K562 (cell line): ENCODE results near the gene APP. TPM values are rescaled to one million over a fixed set of nuclear protein-coding genes. Genes with fewer than 3 reads are reported as not detected.

Experiments
- ATAC-seq: fragments of 200-7000 bp; cut with Tn5 transposase; 3 replicates; pipeline ENCODE4 v1.9.1; 2020; ENCODE audit warnings: moderate library complexity
- BruUV-seq: library from RNA; stranded (reverse); fragments of 400-500 nt; replicated peaks from 2 replicates; lab custom pipeline; 2021; lab: Mats Ljungman, UMichigan
- CTCF ChIA-PET: fragments of 300-600 bp; formaldehyde crosslinking; extraction: SDS; loops from one replicate; lab custom pipeline; 2021; ENCODE audit warnings: low intra/inter-chr PET ratio; lab: Yijun Ruan, JAX
- POLR2A ChIA-PET: fragments of 300-600, 350-650 bp; sonication (Branson Sonifier 250); formaldehyde crosslinking; extraction: SDS; loops from one replicate; lab custom pipeline; 2021; ENCODE audit warnings: antibody characterized with exemption, inconsistent platforms; lab: Yijun Ruan, JAX
- DNase-seq, 4 experiments: peaks; one replicate each; pipeline versions ENCODE4 v3.0.0 to v3.0.0-alpha.2; 2011 to 2018; ENCODE audit warnings: low spot score in 3 of 4, mixed read lengths in 3 of 4; ENCODE audit errors: extremely low read depth in 1 of 4
- FAIRE-seq: peaks from 2 replicates; lab custom pipeline; 2011; peaks lifted over from hg19 to GRCh38; lab: Jason Lieb, UNC
- H2AFZ ChIP-seq: 2 replicates; pipeline ENCODE4 v1.6.0; 2011; ENCODE audit warnings: low read depth, low read length, control low read depth, inconsistent platforms
- H3K27ac ChIP-seq: fragments of 200-600 bp; 3 replicates; pipeline ENCODE4 v1.8.0; 2011; ENCODE audit warnings: low read depth, mild to moderate bottlenecking, control low read depth, inconsistent platforms, low read length, moderate library complexity, mixed read lengths; ENCODE audit errors: extremely low read depth
- H3K27me3 ChIP-seq, 2 experiments: fragments of 300-600 bp in 1 of 2; 2 replicates in 1 of 2; 3 replicates in 1 of 2; pipeline versions ENCODE4 v1.6.0 to v1.8.0; 2011; ENCODE audit warnings: inconsistent platforms in 2 of 2, low read length in 2 of 2, mild to moderate bottlenecking in 1 of 2, mixed read lengths in 1 of 2, moderate library complexity in 1 of 2; ENCODE audit not compliant: control insufficient read depth in 2 of 2, insufficient read depth in 2 of 2
- H3K36me3 ChIP-seq: fragments of 300-600 bp; 3 replicates; pipeline ENCODE4 v1.8.0; 2011; ENCODE audit warnings: mild to moderate bottlenecking, low read length, inconsistent platforms; ENCODE audit not compliant: control insufficient read depth, insufficient read depth
- H3K4me1 ChIP-seq, 2 experiments: fragments of 200-600 bp in 1 of 2; replicated peaks in 1 of 2; 2 replicates in 1 of 2; 3 replicates in 1 of 2; pipeline versions ENCODE4 v1.5.1 to v1.8.0; 2011; ENCODE audit warnings: inconsistent platforms in 2 of 2, low read length in 2 of 2, mild to moderate bottlenecking in 1 of 2, mixed read lengths in 1 of 2, moderate library complexity in 1 of 2; ENCODE audit not compliant: control insufficient read depth in 2 of 2, insufficient read depth in 2 of 2
- H3K4me2 ChIP-seq: 2 replicates; pipeline ENCODE4 v1.6.1; 2011; ENCODE audit warnings: low read length, control low read depth, inconsistent platforms, mixed read lengths; ENCODE audit not compliant: insufficient read depth
- H3K4me3 ChIP-seq: fragments of 200-600 bp; sonication (generic), shearing (Covaris generic); 2 replicates; pipeline ENCODE4 v1.5.1; 2016; ENCODE audit warnings: control low read depth, inconsistent platforms
- H3K79me2 ChIP-seq: fragments of 200-600 bp; 3 replicates; pipeline ENCODE4 v1.8.0; 2011; ENCODE audit warnings: low read length, inconsistent platforms; ENCODE audit not compliant: control insufficient read depth, insufficient read depth
- H3K9ac ChIP-seq, 2 experiments: 2 replicates each; pipeline versions ENCODE4 v1.6.0 to v1.6.1; 2011; ENCODE audit warnings: low read depth in 2 of 2, low read length in 2 of 2, control low read depth in 1 of 2, inconsistent platforms in 1 of 2, mild to moderate bottlenecking in 1 of 2, mixed read lengths in 1 of 2; ENCODE audit not compliant: insufficient read depth in 1 of 2
- H3K9me1 ChIP-seq: one replicate; pipeline ENCODE4 v1.6.0; 2011; ENCODE audit warnings: inconsistent platforms, mild to moderate bottlenecking, low read length, moderate library complexity; ENCODE audit not compliant: control insufficient read depth, insufficient read depth
- H3K9me3 ChIP-seq: replicated peaks from 2 replicates; pipeline ENCODE4 v1.5.1; 2011; ENCODE audit warnings: low read depth, low read length, inconsistent platforms; ENCODE audit not compliant: control insufficient read depth, insufficient read depth
- H4K20me1 ChIP-seq: replicated peaks from 2 replicates; pipeline ENCODE4 v1.6.1; 2011; ENCODE audit warnings: low read length, inconsistent platforms, mixed read lengths; ENCODE audit not compliant: control insufficient read depth, insufficient read depth
- KDM2B ChIP-seq: fragments of 250-450 bp; sonication (Bioruptor Pico); IDR thresholded peaks from 2 replicates; pipeline ENCODE4 v1.8.0; 2021; ENCODE audit warnings: mild to moderate bottlenecking, moderate library complexity
- ZNF263 ChIP-seq: sonication (generic); formaldehyde crosslinking; IDR thresholded peaks from 2 replicates; pipeline ENCODE4 v1.8.0; 2022; ENCODE audit warnings: mild to moderate bottlenecking, missing genetic modification reagents, borderline replicate concordance
- ZNF347 ChIP-seq: fragments of 450-650 bp; formaldehyde crosslinking; IDR thresholded peaks from 2 replicates; pipeline ENCODE4 v1.4.0; 2020; ENCODE audit warnings: low read depth, mild to moderate bottlenecking, moderate library complexity
- WGBS: fragments of 100-300 bp; shearing (Covaris generic); methylation state at CpG from one replicate; pipeline ENCODE4 v1.1.6; 2016; ENCODE audit warnings: low coverage, mixed read lengths; ENCODE audit not compliant: insufficient coverage; ENCODE audit errors: missing lambda C conversion rate; 5-methylcytosine and 5-hydroxymethylcytosine counted together
- in situ Hi-C: fragments of 300-500 bp; cut with MboI; formaldehyde crosslinking; loops from 4 replicates; pipeline ENCODE4 v1.15.0; 2018; ENCODE audit warnings: inconsistent platforms, mixed read lengths
- intact Hi-C: fragments of 100-400 bp; cut with micrococcal nuclease; formaldehyde crosslinking; loops from 2 replicates; pipeline ENCODE4 v1.14.2; 2022
- polyA plus RNA-seq, 8 experiments: library from polyadenylated mRNA; depleted of rRNA in 4 of 8; stranded (reverse) in 5 of 8; unstranded in 3 of 8; fragments of >200 nt; fragmentation: Nextera tagmentation in 2 of 8; fragmentation: Illumina TruSeq in 1 of 8; extraction: Ambion mirVana in 2 of 8; extraction: Trizol in 1 of 8; gene quantifications; 2 replicates each; pipeline versions ENCODE4 v1.2.1 to v1.2.3, GENCODE V29; 2011 to 2014; ENCODE audit warnings: inconsistent platforms in 1 of 8, missing spikeins in 1 of 8
- total RNA-seq, 7 experiments: library from RNA; depleted of rRNA in 6 of 7; stranded (reverse); fragments of >200 nt in 6 of 7; fragmentation: Illumina TruSeq in 2 of 7; extraction: Trizol in 2 of 7; gene quantifications; 2 replicates each; pipeline versions ENCODE4 v1.2.1 to v1.2.3, GENCODE V29; 2011 to 2021; ENCODE audit warnings: low replicate concordance in 1 of 7
- TF ChIP-seq, protein P1 (sequence below): sonication (generic); formaldehyde crosslinking; IDR thresholded peaks from 2 replicates; pipeline ENCODE4 v1.8.0; 2022; ENCODE audit warnings: mild to moderate bottlenecking, missing genetic modification reagents, borderline replicate concordance

APP gene
- total and polyA plus RNA-seq, 9 of the 15 experiments (the other 6 are each of a cell fraction or from before 2014, with no cell fraction given): 0.01 to 1.5 (median 0.16) TPM; not detected in 5

DNA sequence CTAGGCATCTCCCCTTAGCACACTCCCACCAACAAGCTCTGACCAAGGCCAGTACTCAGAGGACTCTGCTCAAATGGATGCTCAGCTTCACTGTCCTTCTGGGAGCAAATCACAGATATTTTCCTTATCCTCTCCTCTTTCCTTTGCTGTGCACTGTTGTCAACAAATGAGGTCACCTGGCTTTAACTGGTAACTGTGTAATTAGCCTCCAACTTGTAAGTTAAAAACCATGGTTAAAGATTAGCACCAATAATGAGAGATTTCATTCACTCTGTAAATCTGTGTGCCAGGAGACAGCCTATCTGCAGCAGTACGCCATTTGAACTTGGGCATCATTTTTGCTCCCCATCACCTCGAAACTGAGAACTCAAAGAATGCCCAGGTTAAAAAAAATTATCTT is 286.3 kb downstream of the APP start:
- Histone ChIP-seq H3K79me2 (no peaks in the 10 kb centered on the region), H3K9me3 (no peaks in the 10 kb centered on the region), H3K4me2 (no peak overlapping the region), H3K4me1 (no peaks in the 10 kb centered on the region), H3K9me1 (no peaks in the 10 kb centered on the region), H3K9ac (no peak overlapping the region), H3K27me3 (no peaks in the 10 kb centered on the region), H3K36me3 (no peaks in the 10 kb centered on the region), H2AFZ (no peak overlapping the region), H4K20me1 (no peaks in the 10 kb centered on the region), H3K4me3 (no peak overlapping the region), H3K27ac (no peak overlapping the region)
- FAIRE-seq (no peak), DNase-seq (no peak), ATAC-seq (no peak)
- intact Hi-C loops: loop anchor here (5.0 kb wide), 2 partner anchors 628 to 833 kb away; no protein-coding TSS in a partner anchor
- in situ Hi-C loops: loop anchor here (25.0 kb wide), 1 partner anchor 828 kb away; no protein-coding TSS in a partner anchor
- TF ChIP-seq KDM2B (CRISPR knock-in tag) (no peak), ZNF347 (CRISPR knock-in tag) (no peak), ZNF263 (CRISPR knock-in tag) (no peak)
- TF ChIP-seq, protein P1, sequence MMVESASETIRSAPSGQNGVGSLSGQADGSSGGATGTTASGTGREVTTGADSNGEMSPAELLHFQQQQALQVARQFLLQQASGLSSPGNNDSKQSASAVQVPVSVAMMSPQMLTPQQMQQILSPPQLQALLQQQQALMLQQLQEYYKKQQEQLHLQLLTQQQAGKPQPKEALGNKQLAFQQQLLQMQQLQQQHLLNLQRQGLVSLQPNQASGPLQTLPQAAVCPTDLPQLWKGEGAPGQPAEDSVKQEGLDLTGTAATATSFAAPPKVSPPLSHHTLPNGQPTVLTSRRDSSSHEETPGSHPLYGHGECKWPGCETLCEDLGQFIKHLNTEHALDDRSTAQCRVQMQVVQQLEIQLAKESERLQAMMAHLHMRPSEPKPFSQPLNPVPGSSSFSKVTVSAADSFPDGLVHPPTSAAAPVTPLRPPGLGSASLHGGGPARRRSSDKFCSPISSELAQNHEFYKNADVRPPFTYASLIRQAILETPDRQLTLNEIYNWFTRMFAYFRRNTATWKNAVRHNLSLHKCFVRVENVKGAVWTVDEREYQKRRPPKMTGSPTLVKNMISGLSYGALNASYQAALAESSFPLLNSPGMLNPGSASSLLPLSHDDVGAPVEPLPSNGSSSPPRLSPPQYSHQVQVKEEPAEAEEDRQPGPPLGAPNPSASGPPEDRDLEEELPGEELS (CRISPR knock-in tag): no peak
- ChIA-PET CTCF (no interaction called here), POLR2A (interaction anchor here (0.6 kb wide), 1 partner anchor 30 kb away, joined by 3 read pairs; no protein-coding TSS in a partner anchor)
- no TSS peak for BruUV-seq
- 0% methylated on average over 2 of the region's 2 CpGs for WGBS
